CD4-positive, alpha-beta T cell treated with Interleukin-6 for 4 hours (primary cell): ENCODE measurements around the gene MAN1B1.
"Not testable (repeated sequence)": the region's sequence is repeated elsewhere in the genome, so short reads cannot be mapped to it uniquely, and the experiment has no call there.

Source experiments
- DNase-seq: peaks from one replicate; pipeline ENCODE4 v3.0.0-alpha.2; 2020; ENCODE audit warnings: mixed read lengths

MAN1B1 gene

GRCh38 chr9:137052998-137053943, 33.5 kb upstream of the MAN1B1 start:
- DNase-seq: no peak

GRCh38 chr9:137053944-137054931, 32.5 kb upstream of the MAN1B1 start, which contains the start of gene ENTPD2:
TSS of gene ENTPD2 (minus strand) at chr9:137054061. CDS start at chr9:137053997, 64 bp downstream.
- DNase-seq: peak; percentile 66

GRCh38 chr9:137054932-137055384, 31.8 kb upstream of the MAN1B1 start:
- no peak for DNase-seq

- no peak for DNase-seq
These were observed 31.1 kb upstream of the MAN1B1 start for GRCh38 chr9:137055385-137056364.

- DNase-seq: no peak
These were observed 29.9 kb upstream of the MAN1B1 start for GRCh38 chr9:137056739-137057415.

- no peak for DNase-seq
These were observed 29.2 kb upstream of the MAN1B1 start for GRCh38 chr9:137057545-137057944.

- DNase-seq: no peak
These were observed 28.1 kb upstream of the MAN1B1 start for GRCh38 chr9:137058521-137059234.

- no peak for DNase-seq
These were observed 24.4 kb upstream of the MAN1B1 start for GRCh38 chr9:137062384-137062783.

- DNase-seq: not testable (repeated sequence)
These were observed 24.0 kb upstream of the MAN1B1 start for GRCh38 chr9:137062798-137063197.

GRCh38 chr9:137063311-137064026, 23.3 kb upstream of the MAN1B1 start:
- no peak for DNase-seq

- DNase-seq: peak; percentile 68
These were observed 22.5 kb upstream of the MAN1B1 start for GRCh38 chr9:137064027-137064879.

GRCh38 chr9:137064880-137065164, 22.0 kb upstream of the MAN1B1 start:
- DNase-seq: no peak

GRCh38 chr9:137065336-137065967, 21.3 kb upstream of the MAN1B1 start:
- DNase-seq: no peak

GRCh38 chr9:137066096-137066861, 20.5 kb upstream of the MAN1B1 start:
- no peak for DNase-seq

GRCh38 chr9:137067860-137068538, 18.8 kb upstream of the MAN1B1 start:
- peak; percentile 91 for DNase-seq

GRCh38 chr9:137068539-137069507, 18.0 kb upstream of the MAN1B1 start:
- DNase-seq: no peak
